K562 (cell line): ENCODE results near the gene SLC12A4. TPM values are rescaled to one million over a fixed set of nuclear protein-coding genes. Genes with fewer than 3 reads are reported as not detected.

Experiments
- ATAC-seq: fragments of 200-7000 bp; cut with Tn5 transposase; 3 replicates; pipeline ENCODE4 v1.9.1; 2020; ENCODE audit warnings: moderate library complexity
- BruUV-seq: library from RNA; stranded (reverse); fragments of 400-500 nt; replicated peaks from 2 replicates; lab custom pipeline; 2021; lab: Mats Ljungman, UMichigan
- CTCF ChIA-PET: fragments of 300-600 bp; formaldehyde crosslinking; extraction: SDS; loops from one replicate; lab custom pipeline; 2021; ENCODE audit warnings: low intra/inter-chr PET ratio; lab: Yijun Ruan, JAX
- POLR2A ChIA-PET: fragments of 300-600, 350-650 bp; sonication (Branson Sonifier 250); formaldehyde crosslinking; extraction: SDS; loops from one replicate; lab custom pipeline; 2021; ENCODE audit warnings: antibody characterized with exemption, inconsistent platforms; lab: Yijun Ruan, JAX
- DNase-seq, 4 experiments: peaks; one replicate each; pipeline versions ENCODE4 v3.0.0 to v3.0.0-alpha.2; 2011 to 2018; ENCODE audit warnings: low spot score in 3 of 4, mixed read lengths in 3 of 4; ENCODE audit errors: extremely low read depth in 1 of 4
- FAIRE-seq: peaks from 2 replicates; lab custom pipeline; 2011; peaks lifted over from hg19 to GRCh38; lab: Jason Lieb, UNC
- H2AFZ ChIP-seq: 2 replicates; pipeline ENCODE4 v1.6.0; 2011; ENCODE audit warnings: low read depth, low read length, control low read depth, inconsistent platforms
- H3K27ac ChIP-seq: fragments of 200-600 bp; 3 replicates; pipeline ENCODE4 v1.8.0; 2011; ENCODE audit warnings: low read depth, mild to moderate bottlenecking, control low read depth, inconsistent platforms, low read length, moderate library complexity, mixed read lengths; ENCODE audit errors: extremely low read depth
- H3K27me3 ChIP-seq, 2 experiments: fragments of 300-600 bp in 1 of 2; 2 replicates in 1 of 2; 3 replicates in 1 of 2; pipeline versions ENCODE4 v1.6.0 to v1.8.0; 2011; ENCODE audit warnings: inconsistent platforms in 2 of 2, low read length in 2 of 2, mild to moderate bottlenecking in 1 of 2, mixed read lengths in 1 of 2, moderate library complexity in 1 of 2; ENCODE audit not compliant: control insufficient read depth in 2 of 2, insufficient read depth in 2 of 2
- H3K36me3 ChIP-seq: fragments of 300-600 bp; 3 replicates; pipeline ENCODE4 v1.8.0; 2011; ENCODE audit warnings: mild to moderate bottlenecking, low read length, inconsistent platforms; ENCODE audit not compliant: control insufficient read depth, insufficient read depth
- H3K4me1 ChIP-seq, 2 experiments: fragments of 200-600 bp in 1 of 2; replicated peaks in 1 of 2; 2 replicates in 1 of 2; 3 replicates in 1 of 2; pipeline versions ENCODE4 v1.5.1 to v1.8.0; 2011; ENCODE audit warnings: inconsistent platforms in 2 of 2, low read length in 2 of 2, mild to moderate bottlenecking in 1 of 2, mixed read lengths in 1 of 2, moderate library complexity in 1 of 2; ENCODE audit not compliant: control insufficient read depth in 2 of 2, insufficient read depth in 2 of 2
- H3K4me2 ChIP-seq: 2 replicates; pipeline ENCODE4 v1.6.1; 2011; ENCODE audit warnings: low read length, control low read depth, inconsistent platforms, mixed read lengths; ENCODE audit not compliant: insufficient read depth
- H3K4me3 ChIP-seq: fragments of 200-600 bp; sonication (generic), shearing (Covaris generic); 2 replicates; pipeline ENCODE4 v1.5.1; 2016; ENCODE audit warnings: control low read depth, inconsistent platforms
- H3K79me2 ChIP-seq: fragments of 200-600 bp; 3 replicates; pipeline ENCODE4 v1.8.0; 2011; ENCODE audit warnings: low read length, inconsistent platforms; ENCODE audit not compliant: control insufficient read depth, insufficient read depth
- H3K9ac ChIP-seq, 2 experiments: 2 replicates each; pipeline versions ENCODE4 v1.6.0 to v1.6.1; 2011; ENCODE audit warnings: low read depth in 2 of 2, low read length in 2 of 2, control low read depth in 1 of 2, inconsistent platforms in 1 of 2, mild to moderate bottlenecking in 1 of 2, mixed read lengths in 1 of 2; ENCODE audit not compliant: insufficient read depth in 1 of 2
- H3K9me1 ChIP-seq: one replicate; pipeline ENCODE4 v1.6.0; 2011; ENCODE audit warnings: inconsistent platforms, mild to moderate bottlenecking, low read length, moderate library complexity; ENCODE audit not compliant: control insufficient read depth, insufficient read depth
- H3K9me3 ChIP-seq: replicated peaks from 2 replicates; pipeline ENCODE4 v1.5.1; 2011; ENCODE audit warnings: low read depth, low read length, inconsistent platforms; ENCODE audit not compliant: control insufficient read depth, insufficient read depth
- H4K20me1 ChIP-seq: replicated peaks from 2 replicates; pipeline ENCODE4 v1.6.1; 2011; ENCODE audit warnings: low read length, inconsistent platforms, mixed read lengths; ENCODE audit not compliant: control insufficient read depth, insufficient read depth
- SREBF2 ChIP-seq: sonication (generic); formaldehyde crosslinking; IDR thresholded peaks from 2 replicates; pipeline ENCODE4 v1.4.0; 2020; ENCODE audit warnings: mild to moderate bottlenecking, missing genetic modification reagents
- ZNF3 ChIP-seq: fragments of 250-450 bp; sonication (Bioruptor Pico); IDR thresholded peaks from 2 replicates; pipeline ENCODE4 v1.5.0; 2021; ENCODE audit warnings: mild to moderate bottlenecking, moderate library complexity
- WGBS: fragments of 100-300 bp; shearing (Covaris generic); methylation state at CpG from one replicate; pipeline ENCODE4 v1.1.6; 2016; ENCODE audit warnings: low coverage, mixed read lengths; ENCODE audit not compliant: insufficient coverage; ENCODE audit errors: missing lambda C conversion rate; 5-methylcytosine and 5-hydroxymethylcytosine counted together
- in situ Hi-C: fragments of 300-500 bp; cut with MboI; formaldehyde crosslinking; loops from 4 replicates; pipeline ENCODE4 v1.15.0; 2018; ENCODE audit warnings: inconsistent platforms, mixed read lengths
- intact Hi-C: fragments of 100-400 bp; cut with micrococcal nuclease; formaldehyde crosslinking; loops from 2 replicates; pipeline ENCODE4 v1.14.2; 2022
- polyA plus RNA-seq, 8 experiments: library from polyadenylated mRNA; depleted of rRNA in 4 of 8; stranded (reverse) in 5 of 8; unstranded in 3 of 8; fragments of >200 nt; fragmentation: Nextera tagmentation in 2 of 8; fragmentation: Illumina TruSeq in 1 of 8; extraction: Ambion mirVana in 2 of 8; extraction: Trizol in 1 of 8; gene quantifications; 2 replicates each; pipeline versions ENCODE4 v1.2.1 to v1.2.3, GENCODE V29; 2011 to 2014; ENCODE audit warnings: inconsistent platforms in 1 of 8, missing spikeins in 1 of 8
- total RNA-seq, 7 experiments: library from RNA; depleted of rRNA in 6 of 7; stranded (reverse); fragments of >200 nt in 6 of 7; fragmentation: Illumina TruSeq in 2 of 7; extraction: Trizol in 2 of 7; gene quantifications; 2 replicates each; pipeline versions ENCODE4 v1.2.1 to v1.2.3, GENCODE V29; 2011 to 2021; ENCODE audit warnings: low replicate concordance in 1 of 7
- TF ChIP-seq, protein P1 (sequence below): fragments of 250-450 bp; sonication (Bioruptor Pico); IDR thresholded peaks from 2 replicates; pipeline ENCODE4 v1.4.0; 2020

SLC12A4 gene
- total and polyA plus RNA-seq, 9 of the 15 experiments (the other 6 are each of a cell fraction or from before 2014, with no cell fraction given) = 0.75 to 43.5 (median 15.0) TPM

GRCh38 chr16:67964477-67965131, 3.8 kb downstream of the SLC12A4 start:
- Histone ChIP-seq H3K36me3 (peaks cover 57% of the 10 kb centered on the region; the same call in 2 of the 3 replicates), H3K4me2 (no peak overlapping the region)
- intact Hi-C loops = no loop called here

More at GRCh38 chr16:67964477-67965131, 3.8 kb downstream of the SLC12A4 start:
- H4K20me1 ChIP-seq = peaks cover 23% of the 10 kb centered on the region
- H3K9me1 ChIP-seq = peaks cover 13% of the 10 kb centered on the region
- FAIRE-seq (no peak), DNase-seq (no peak), ATAC-seq (no peak)
- no peaks in the 10 kb centered on the region for H3K9me3 ChIP-seq
- in situ Hi-C loops = no loop called here
- peaks cover 28% of the 10 kb centered on the region for H3K79me2 ChIP-seq
- no peaks in the 10 kb centered on the region for H3K27me3 ChIP-seq
- BruUV-seq = no TSS peak
- POLR2A ChIA-PET = interaction anchor here (0.6 to 1.5 kb wide), 6 partner anchors 18 to 124 kb away, joined by 3 to 4 read pairs (median 3); partner anchors contain the start of gene NUTF2
- no peak overlapping the region for H3K27ac ChIP-seq
- peak overlapping the region in 1 of 2 experiments; percentile 45; a peak in 1 of 4 replicates for H3K9ac ChIP-seq
- WGBS = 66% methylated on average over 6 of the region's 6 CpGs
- H2AFZ ChIP-seq = no peak overlapping the region
- TF ChIP-seq ZNF3 (CRISPR knock-in tag) (no peak), SREBF2 (no peak)
- TF ChIP-seq, protein P1, sequence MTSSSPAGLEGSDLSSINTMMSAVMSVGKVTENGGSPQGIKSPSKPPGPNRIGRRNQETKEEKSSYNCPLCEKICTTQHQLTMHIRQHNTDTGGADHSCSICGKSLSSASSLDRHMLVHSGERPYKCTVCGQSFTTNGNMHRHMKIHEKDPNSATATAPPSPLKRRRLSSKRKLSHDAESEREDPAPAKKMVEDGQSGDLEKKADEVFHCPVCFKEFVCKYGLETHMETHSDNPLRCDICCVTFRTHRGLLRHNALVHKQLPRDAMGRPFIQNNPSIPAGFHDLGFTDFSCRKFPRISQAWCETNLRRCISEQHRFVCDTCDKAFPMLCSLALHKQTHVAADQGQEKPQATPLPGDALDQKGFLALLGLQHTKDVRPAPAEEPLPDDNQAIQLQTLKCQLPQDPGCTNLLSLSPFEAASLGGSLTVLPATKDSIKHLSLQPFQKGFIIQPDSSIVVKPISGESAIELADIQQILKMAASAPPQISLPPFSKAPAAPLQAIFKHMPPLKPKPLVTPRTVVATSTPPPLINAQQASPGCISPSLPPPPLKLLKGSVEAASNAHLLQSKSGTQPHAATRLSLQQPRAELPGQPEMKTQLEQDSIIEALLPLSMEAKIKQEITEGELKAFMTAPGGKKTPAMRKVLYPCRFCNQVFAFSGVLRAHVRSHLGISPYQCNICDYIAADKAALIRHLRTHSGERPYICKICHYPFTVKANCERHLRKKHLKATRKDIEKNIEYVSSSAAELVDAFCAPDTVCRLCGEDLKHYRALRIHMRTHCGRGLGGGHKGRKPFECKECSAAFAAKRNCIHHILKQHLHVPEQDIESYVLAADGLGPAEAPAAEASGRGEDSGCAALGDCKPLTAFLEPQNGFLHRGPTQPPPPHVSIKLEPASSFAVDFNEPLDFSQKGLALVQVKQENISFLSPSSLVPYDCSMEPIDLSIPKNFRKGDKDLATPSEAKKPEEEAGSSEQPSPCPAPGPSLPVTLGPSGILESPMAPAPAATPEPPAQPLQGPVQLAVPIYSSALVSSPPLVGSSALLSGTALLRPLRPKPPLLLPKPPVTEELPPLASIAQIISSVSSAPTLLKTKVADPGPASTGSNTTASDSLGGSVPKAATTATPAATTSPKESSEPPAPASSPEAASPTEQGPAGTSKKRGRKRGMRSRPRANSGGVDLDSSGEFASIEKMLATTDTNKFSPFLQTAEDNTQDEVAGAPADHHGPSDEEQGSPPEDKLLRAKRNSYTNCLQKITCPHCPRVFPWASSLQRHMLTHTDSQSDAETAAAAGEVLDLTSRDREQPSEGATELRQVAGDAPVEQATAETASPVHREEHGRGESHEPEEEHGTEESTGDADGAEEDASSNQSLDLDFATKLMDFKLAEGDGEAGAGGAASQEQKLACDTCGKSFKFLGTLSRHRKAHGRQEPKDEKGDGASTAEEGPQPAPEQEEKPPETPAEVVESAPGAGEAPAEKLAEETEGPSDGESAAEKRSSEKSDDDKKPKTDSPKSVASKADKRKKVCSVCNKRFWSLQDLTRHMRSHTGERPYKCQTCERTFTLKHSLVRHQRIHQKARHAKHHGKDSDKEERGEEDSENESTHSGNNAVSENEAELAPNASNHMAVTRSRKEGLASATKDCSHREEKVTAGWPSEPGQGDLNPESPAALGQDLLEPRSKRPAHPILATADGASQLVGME (CRISPR knock-in tag) = no peak
- H3K4me3 ChIP-seq = no peak overlapping the region
- CTCF ChIA-PET = no interaction called here
- H3K4me1 ChIP-seq = peaks cover 29 to 61% of the 10 kb centered on the region in 2 experiments; a peak in 4 of 5 replicates
